ENCODE measurements around the gene RPL7L1. TPM values are rescaled to one million over a fixed set of nuclear protein-coding genes. Genes with fewer than 3 reads are reported as not detected.

RPL7L1 gene
- total and polyA plus RNA-seq, 11 donors = 25.8 to 95.7 (median 49.2) TPM

- intact Hi-C loops (cut with DNase I) = no loop called here
- Histone ChIP-seq H3K27me3 (peaks cover 0 to 27% (median 6%) of the 10 kb centered on the region in 9 donors), H3K4me3 (no peak within 1 kb of the TSS), H3K27ac (no peak within 1 kb of the TSS), H3K9me3 (no peaks in the 10 kb centered on the region), H3K4me1 (peaks cover 0 to 8% (median 3%) of the 10 kb centered on the region in 12 donors), H3K36me3 (no peaks in the 10 kb centered on the region)
- ATAC-seq (no peak), DNase-seq (no peak)
- TF ChIP-seq POLR2A (IDR thresholded peaks at IDR 0.05) (no peak), CTCF (IDR thresholded peaks at IDR 0.05) (no peak)
- WGBS, 4 donors = 80 to 89% (median 85%) methylated on average over 7 to 10 of the region's 10 CpGs
Observed at GRCh38 chr6:42915732-42916131, 36.3 kb downstream of the RPL7L1 start, which contains the start of gene PTCRA. PTCRA (plus strand) TSS chr6:42916053; CDS start chr6:42916070, 17 bp downstream.

GRCh38 chr6:42916288-42916687 lies 36.9 kb downstream of the RPL7L1 start:
- H3K27me3 ChIP-seq = peaks cover 0 to 22% (median 6%) of the 10 kb centered on the region in 9 donors
- 83 to 91% (median 87%) methylated on average over 1 of the region's 1 CpG for WGBS, 4 donors
- TF ChIP-seq CTCF (IDR thresholded peaks at IDR 0.05) (no peak), POLR2A (IDR thresholded peaks at IDR 0.05) (no peak)
- no peaks in the 10 kb centered on the region for H3K9me3 ChIP-seq
- intact Hi-C loops (cut with DNase I) = no loop called here
- no peak overlapping the region for H3K27ac ChIP-seq
- peaks cover 0 to 6% (median 3%) of the 10 kb centered on the region in 12 donors for H3K4me1 ChIP-seq
- H3K36me3 ChIP-seq = no peaks in the 10 kb centered on the region
- DNase-seq = no peak
- no peak for ATAC-seq
- H3K4me3 ChIP-seq = no peak overlapping the region

- Histone ChIP-seq H3K27me3 (peaks cover 0 to 5% (median 0%) of the 10 kb centered on the region in 9 donors), H3K36me3 (no peaks in the 10 kb centered on the region), H3K4me3 (no peak overlapping the region), H3K4me1 (peaks cover 0 to 14% (median 0%) of the 10 kb centered on the region in 12 donors), H3K27ac (no peak overlapping the region), H3K9me3 (no peaks in the 10 kb centered on the region)
- intact Hi-C loops (cut with DNase I) = no loop called here
- WGBS, 4 donors = 70 to 77% (median 77%) methylated on average over 6 of the region's 6 CpGs
- DNase-seq (no peak), ATAC-seq (no peak)
- TF ChIP-seq CTCF (IDR thresholded peaks at IDR 0.05) (no peak), POLR2A (IDR thresholded peaks at IDR 0.05) (no peak)
Observed at GRCh38 chr6:42921801-42922200, 42.4 kb downstream of the RPL7L1 start.

- intact Hi-C loops (cut with DNase I) = no loop called here
- ATAC-seq (peak in 1 of 4 donors; percentile 28), DNase-seq (no peak)
- WGBS, 4 donors = 50 to 71% (median 63%) methylated on average over 2 of the region's 2 CpGs
- Histone ChIP-seq H3K36me3 (no peaks in the 10 kb centered on the region), H3K27ac (no peak overlapping the region), H3K27me3 (peaks cover 0 to 5% (median 0%) of the 10 kb centered on the region in 9 donors), H3K4me1 (peaks cover 0 to 27% (median 3%) of the 10 kb centered on the region in 12 donors), H3K9me3 (no peaks in the 10 kb centered on the region), H3K4me3 (peak overlapping the region in 1 of 12 donors; percentile 8)
- TF ChIP-seq POLR2A (IDR thresholded peaks at IDR 0.05) (no peak), CTCF (IDR thresholded peaks at IDR 0.05) (no peak)
Observed at GRCh38 chr6:42923666-42924065, 44.2 kb downstream of the RPL7L1 start.
